CD4-positive, alpha-beta T cell treated with Interleukin-10 for 1 hour (primary cell): ENCODE results near the gene MOXD1.
A peak's percentile ranks its signal among the peaks of the same experiment; 100 is the strongest.

Source experiments
- DNase-seq: peaks from one replicate; pipeline ENCODE4 v3.0.0-alpha.2; 2020

The MOXD1 gene

DNA sequence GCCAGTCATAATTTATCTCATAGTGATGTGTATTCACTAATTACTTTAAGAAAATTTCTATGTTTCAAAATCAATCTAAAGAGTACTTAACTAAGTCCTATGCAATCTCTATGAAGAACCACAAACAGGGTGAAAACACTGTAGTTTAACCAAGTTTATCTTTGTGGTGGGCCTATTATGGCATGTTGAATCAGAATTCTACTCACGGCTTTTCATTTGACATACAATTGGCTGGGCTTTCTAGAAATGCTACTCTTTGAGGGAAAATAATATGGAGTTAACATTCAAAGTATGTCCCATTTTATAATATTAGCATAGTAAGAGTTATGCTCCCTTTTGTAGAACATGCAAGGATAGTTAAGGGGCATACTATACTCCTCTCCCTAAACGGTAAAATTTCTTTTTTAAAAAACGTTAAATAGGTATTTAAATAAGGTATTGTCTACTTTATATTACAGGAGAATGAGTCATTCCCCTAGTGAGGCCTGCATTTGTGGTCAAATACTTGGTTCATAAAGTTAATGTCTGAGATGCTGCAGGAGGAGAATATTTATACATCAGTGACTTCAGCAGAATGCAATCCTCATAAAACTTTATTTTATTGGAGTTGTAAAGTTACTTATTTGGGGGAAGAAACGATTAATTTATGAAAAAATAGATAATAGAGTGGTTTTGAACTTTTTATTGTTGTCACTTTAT, 1.8 kb downstream of the MOXD1 start:
- DNase-seq, result no peak

DNA sequence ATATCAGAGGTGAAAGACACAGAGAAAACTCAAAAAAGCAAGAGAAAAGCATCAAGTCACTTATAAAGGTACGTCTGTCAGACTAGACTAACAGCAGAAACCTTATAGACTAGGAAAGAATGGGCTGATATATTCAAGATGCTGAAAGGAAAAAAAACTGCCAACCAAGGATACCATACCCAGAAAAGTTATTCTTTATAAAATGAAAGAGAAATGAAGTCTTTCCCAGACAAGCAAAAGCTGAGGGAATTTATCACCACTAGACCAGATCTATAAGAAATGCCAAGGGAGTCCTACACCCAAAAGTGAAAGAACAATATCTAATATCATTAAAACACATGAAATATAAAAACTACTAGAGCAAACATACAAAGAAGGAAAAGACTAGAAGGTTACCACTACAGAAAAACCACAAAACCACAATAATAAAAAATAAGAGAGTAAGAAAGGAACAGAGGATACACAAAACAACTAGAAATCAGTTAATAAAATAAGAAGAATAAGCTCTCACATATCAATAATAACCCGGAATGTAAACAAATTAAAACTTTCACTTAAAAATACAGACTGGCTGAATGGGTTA, 6.2 kb downstream of the MOXD1 start:
- DNase-seq, result no peak

DNA sequence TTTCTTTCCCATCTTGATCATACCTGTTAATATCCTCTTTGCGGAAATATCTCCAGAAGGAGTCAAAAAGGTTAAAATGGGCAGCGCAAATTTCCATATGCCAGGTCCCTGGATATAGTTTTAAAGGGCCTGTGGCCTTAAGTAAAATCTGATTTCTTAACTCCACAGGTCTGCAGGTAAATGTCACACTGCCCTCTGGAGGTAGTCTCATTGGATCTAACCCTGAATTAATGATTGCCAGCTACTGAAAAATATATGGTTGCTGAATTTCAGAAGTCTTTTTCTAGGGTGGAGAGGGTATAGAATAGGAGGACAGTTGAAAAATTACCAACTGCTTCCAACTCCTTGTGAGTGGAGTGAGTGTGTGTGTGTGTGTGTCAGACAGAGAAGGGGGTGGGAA, 8.5 kb downstream of the MOXD1 start:
- DNase-seq, result no peak

DNA sequence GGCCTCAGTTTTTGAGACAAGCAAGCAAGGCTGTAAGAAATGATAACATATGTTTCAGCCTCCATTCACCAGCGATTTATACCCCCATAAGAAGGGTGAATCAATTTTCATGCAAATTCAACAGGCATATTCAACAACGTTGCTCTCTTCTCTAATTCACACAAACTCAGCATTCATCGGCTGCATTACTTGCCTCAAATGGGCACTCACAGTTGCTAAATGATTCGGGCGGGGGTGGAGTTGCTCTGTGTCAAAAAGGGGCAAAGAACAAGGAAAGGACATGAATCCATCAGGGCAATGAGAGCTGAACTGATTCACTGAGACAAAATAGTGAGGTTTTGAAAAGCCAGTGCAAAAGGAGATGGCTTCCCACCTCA, 9.0 kb downstream of the MOXD1 start:
- DNase-seq, result no peak

DNA sequence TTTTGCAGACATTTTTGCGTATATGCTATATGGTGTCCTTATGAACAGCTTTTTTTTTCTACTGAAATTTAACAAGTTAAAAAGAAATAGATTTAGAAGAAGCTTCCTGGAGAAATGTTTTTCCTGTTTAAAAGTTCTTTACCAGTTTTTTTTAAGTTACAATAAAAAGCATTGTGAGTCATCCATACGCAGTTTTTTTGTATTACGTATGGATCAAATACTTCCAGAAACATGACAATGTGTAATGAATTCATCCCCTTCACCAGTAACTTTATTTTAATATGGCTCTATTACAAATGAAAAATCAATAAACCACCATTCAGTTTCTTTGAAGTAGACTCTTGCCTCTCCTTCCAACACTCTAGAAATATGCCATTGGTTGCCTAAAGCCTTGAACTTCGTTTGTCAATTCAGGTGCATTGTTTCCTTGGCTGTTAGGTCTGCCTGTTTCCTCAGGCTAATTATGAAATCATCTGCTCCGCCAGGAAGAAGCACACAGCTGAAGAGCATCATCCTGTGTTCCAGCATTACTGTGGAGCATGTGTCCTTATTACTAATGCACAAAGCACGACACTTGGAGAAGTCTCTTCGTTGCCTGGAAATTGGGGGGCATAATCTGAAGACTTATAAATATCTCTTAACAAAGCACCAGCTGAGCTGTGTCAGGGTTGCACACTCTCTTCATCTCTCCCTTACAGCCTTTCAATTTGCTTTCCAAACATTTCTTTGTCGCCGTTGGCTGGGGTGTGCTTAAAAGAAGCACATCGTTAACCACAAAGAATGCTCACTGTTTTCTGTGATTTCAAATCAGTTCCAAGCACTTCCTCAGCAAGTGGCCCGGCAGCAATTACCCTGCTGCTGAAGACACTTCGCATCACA, 9.6 kb downstream of the MOXD1 start:
- DNase-seq, result no peak

DNA sequence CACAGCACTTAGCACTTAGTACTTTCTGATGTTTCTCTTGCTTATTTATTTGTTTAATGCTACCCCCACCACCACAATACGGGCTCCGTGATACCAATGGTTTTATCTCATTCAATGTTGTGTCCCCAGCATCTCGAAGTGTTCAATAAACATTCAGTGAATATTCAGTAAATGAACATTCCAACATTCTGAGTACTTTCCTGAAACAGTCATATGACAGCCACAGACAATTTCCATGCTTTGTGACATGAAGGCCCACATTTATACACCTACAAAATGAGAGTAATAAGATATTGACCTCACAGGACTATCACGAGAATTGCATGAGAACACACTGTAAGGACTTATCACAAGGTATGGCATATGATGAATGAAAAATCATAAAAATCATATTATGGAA, 10.8 kb downstream of the MOXD1 start:
- no peak for DNase-seq

DNA sequence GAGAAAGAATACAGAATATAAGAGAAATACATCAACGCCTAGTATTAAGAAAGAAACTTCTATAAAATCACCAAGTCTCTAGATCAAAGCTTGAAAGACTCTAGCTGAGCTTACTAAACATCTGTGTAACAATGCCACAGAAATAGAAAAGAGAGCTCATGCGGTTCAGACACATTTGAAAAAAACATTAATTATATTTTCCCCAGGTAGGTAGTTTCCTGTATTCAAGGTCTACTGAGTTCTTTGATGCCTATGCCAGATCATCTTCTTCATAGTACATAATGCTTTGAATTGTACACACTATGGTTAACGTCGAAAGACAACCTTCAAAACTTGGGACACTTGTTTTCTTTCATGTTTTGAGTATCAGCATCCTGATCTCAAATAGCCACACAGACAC, 11.3 kb downstream of the MOXD1 start:
- no peak for DNase-seq

DNA sequence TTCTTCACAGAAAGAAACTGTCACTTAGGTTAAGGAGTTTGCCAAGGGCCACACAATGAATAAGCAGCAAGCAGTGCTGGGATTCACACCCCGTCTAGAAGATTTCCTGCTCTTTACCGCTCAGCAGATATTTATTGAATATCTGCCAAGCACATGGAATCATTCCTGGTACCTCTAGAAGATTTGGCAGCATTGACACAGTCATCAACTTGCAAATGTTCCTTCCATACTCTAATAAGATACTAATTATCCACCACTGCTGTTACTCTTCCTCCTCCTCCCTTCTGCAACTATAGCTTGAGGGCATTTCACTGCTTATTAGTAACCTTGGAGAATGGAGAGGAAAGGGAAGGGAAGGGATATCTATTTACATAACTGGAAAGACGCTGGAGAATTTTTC, 13.0 kb downstream of the MOXD1 start:
- no peak for DNase-seq

DNA sequence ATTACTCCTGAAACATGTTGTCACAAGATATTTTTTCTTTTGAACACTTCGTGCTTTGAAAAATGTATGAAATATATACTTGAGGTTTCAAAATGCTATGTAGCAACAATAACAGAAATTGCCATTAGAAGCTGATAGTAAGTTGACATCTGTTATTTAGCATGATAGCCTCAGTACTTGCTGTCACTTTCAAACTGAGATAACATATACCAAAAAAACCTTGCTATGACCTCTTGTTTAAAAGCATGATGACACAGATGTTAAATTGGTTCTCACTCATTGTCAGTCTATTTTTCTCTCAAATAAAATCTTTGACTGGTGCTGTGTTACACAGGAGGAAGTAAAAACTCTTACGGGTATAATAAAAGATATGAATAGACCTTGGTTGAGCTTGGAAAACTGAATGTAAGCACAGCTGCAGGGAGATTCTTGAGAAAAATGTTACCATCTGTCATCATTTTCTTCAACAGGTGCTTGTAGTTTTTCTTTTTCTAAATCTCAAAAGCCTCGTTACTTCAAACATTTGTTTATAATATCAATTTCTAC, 18.6 kb downstream of the MOXD1 start:
- no peak for DNase-seq

DNA sequence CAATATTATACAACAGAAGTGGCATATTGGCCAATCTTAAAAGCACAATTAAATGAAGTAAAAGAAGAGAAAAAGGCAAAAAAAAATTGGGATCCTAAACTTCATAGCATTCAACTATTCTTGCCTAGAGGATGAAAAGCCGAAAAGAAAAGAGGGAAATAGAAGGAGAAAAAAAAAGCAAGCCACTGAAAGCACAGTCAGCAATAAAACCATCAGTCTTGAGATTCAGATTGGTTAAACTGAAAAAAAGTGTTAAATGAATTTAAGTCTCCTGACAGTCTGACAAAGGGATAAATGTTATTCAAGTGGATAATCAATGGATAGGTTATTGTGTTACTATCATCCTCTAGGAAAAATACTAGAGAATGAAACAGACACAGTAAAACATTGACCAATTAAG, 19.9 kb downstream of the MOXD1 start:
- DNase-seq, result no peak

DNA sequence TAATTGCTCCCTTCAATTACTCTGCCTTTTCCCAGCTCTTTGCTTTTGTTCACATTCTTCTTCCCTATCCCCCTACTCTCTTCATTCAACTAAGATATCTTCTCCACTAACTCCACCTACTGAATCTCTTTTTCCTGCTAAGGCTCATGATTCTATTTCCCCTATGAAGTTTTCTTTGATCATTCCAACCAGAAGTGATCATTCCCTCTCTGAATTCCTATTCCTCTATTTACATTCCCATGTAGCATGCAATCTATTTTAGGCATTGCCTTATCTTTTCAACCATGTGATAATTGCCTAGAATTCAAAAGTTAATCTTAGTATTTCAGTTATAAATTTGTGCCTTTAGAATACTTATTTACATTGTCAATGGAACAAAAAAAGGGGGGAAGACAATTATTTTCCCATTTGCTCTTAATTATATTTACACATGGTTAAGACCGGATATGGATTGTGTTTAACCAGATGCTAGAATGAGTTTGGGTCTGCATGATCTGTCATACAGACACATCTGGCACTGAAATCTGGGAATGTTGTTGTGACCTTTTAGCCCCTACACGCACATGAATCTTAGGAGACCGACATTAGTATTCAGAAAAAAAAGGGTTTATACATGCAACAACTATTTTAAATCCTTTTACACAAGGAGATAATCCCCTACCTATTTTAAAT, 20.8 kb downstream of the MOXD1 start:
- no peak for DNase-seq

DNA sequence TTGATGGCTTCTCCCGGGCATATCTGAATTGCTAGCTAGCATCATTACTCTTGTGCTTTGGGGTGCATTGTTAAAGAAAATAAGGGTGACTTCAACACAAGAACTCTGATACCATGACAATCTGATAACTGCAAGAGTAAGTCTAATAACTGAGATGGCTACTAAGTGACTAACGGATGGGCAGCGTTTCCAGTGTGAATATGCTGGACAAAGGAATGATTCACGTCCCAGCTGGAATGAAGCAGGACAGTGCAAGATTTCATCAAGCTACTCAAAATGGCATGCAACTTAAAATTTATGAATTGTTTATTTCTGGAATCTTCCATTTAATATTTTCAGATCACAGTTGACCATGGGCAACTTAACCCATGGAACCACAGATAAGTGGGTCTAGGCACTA, 31.7 kb downstream of the MOXD1 start:
- no peak for DNase-seq

DNA sequence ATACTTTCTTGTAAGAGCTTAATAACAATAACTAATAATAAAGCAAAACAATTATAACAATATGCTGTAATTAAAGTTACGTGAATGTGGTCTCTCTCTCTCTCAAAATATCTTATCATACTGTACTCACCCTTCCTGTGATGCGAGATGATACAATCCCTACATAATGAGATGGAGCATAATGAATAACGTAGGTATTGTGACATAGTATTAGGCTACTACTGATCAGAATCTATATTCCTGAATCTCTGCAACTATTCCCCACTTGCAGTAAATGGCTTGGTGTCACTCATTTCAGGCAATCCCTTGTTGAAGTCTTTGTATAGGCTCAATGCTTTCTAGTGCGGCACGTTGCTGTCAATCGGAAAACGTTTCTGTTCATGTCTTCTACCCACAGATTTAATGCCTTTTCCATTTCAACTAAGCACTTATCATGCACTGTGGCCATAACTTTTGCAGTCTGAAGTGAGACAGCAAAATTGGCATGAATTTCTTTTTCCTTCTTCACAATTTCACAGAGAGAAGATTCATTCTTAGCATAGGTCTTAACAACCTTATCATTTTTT, 32.3 kb downstream of the MOXD1 start:
- DNase-seq, result no peak

DNA sequence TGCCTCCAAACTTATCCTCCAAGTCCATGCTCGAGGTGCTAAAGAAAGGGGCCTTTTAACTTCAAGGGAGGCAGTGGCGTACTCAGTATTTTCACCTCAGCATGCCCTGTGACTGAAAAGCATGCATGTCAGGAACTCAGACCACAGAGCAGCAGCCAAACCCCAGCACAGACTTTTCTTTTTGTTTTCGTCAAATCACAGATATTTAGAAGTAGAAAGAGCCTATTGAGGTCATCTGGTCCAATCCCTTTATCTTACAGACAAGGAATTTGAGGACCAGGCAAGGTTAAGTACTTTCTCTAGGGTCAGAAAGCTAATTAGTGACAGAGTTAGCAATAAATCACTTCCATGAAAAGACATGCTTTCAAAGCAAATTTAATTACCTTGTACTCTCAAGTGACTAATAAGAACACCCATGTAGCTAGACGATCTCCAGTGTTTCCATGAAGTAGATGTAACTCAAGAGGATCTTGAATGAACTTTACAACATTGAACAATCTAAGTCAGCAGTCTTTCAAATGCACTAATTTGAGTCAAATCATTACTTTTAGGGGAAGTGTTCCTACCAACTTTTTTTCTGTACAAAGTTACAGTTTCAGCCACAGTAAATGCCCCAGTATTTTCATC, 35.9 kb downstream of the MOXD1 start:
- DNase-seq, result no peak

DNA sequence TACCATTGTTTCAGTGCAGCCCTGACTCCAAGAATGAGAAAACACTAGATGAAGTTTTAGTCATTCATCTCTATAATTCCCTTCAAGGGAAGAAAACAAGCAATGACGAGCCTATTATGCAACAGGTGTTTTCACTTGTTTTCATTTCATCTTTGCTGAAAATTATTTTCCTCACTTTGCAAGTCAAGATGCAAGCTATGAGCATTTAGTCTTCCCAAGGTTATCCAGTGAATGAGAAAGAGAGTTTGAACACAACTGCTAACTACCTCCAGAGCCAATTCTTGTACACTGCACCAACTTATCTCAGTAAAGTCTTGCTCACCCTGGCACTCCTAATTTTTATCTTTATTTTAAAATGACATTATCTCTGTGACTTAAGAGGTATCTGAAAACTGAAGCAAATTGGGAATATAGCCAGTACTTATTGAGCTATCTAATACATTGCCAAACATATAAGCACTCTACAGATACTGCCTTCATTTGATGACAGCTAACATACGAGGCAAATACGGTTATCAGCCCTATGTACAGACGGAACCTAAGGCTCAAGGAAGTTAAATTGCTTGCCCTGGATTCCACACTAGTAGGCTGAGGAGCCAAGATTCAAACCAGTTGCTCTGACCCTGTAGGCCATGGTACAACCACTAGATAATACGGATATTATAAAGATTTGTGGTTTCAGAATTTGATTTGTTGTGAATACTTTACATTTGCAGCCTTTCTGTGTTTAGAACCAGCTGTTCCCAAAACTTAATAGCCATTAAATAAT, 36.8 kb downstream of the MOXD1 start:
- no peak for DNase-seq

DNA sequence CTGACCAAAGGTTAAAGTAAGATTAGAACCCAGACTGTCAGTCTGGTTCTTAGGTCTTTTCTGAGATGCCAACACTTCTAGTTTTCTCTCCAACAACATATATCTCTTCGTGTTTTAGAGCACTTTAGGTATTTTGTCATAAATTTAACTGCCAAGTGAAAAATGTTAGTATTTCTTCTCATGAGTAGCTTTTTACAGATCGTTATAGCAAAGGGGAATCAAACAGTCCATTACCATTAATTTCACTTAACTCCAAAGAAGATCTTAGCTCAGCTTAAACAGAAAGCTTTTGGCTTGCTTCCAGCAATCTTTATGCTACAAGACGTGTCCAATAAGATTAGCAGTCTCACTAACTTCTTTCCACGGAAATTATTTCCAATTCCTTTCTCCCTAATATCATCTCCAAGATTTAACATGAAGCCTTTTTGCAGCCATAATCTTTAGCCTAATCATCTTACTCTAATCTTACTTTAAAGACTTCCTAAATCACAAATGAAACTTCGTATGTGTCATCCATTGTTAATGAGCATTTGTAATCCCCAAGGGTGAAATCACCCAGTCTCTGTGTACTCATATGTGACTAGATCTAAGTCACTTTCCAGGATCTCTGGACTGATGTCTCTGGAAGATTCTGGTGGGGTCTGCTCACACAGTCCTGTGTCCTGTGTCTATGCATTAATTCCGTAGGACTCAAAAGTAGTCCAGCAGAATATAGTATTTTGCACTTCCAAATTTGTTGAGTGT, 38.7 kb downstream of the MOXD1 start:
- no peak for DNase-seq

DNA sequence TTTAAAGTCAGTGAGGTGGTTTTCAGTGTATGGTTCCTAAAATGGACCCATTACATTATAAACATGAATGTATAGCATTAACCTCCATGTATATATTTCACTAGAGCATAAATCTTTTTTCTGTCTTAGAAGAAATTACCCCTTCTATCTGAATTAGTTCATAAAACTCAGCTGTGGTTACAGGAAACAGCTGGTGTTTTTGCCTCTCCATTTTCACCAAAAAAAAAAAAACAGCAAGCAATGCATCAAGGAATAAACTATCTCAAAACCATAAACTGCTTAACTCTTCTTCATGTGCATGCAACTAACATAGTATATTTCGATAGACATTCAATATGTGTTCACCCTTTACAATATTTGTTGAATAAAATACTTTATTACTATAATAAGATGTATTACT, 40.2 kb downstream of the MOXD1 start:
- DNase-seq, result no peak

DNA sequence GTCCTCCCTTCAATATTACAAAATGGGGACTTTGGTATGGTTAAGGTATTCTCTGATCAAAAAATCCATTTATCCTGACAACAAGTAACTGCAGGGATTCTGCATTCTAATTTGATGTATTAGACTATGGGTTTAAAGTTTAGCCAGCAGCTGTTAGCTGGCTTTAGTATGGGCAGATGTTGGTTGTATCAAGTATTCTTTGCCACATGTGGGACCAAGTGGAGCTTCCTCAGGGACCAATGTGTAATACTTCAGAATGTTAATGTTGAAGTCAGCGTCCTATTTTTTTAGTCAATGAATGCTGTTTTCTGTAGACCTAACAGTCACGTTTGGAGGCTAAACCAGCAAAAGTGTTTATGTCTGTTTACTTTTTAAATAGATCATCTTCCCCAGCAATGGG, 41.4 kb downstream of the MOXD1 start:
- DNase-seq, result no peak

DNA sequence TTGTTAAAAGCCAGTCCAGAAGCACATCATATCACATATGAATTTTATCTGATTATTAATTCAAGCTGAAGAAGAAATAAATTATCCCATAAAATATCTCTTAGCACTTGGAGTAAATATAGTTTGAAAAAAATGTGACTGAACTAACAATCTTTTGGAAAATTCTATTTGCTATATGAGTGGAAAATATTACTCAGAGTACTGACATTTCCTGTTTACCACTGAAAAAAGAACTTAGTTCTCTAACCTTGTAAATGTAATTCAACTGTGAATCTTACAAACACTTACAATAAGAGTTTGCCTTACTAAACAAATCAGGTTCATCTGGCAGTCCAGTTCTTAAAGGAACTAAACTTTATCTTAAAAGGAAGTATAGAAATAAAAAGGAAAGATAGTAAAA, 44.2 kb downstream of the MOXD1 start:
- no peak for DNase-seq

DNA sequence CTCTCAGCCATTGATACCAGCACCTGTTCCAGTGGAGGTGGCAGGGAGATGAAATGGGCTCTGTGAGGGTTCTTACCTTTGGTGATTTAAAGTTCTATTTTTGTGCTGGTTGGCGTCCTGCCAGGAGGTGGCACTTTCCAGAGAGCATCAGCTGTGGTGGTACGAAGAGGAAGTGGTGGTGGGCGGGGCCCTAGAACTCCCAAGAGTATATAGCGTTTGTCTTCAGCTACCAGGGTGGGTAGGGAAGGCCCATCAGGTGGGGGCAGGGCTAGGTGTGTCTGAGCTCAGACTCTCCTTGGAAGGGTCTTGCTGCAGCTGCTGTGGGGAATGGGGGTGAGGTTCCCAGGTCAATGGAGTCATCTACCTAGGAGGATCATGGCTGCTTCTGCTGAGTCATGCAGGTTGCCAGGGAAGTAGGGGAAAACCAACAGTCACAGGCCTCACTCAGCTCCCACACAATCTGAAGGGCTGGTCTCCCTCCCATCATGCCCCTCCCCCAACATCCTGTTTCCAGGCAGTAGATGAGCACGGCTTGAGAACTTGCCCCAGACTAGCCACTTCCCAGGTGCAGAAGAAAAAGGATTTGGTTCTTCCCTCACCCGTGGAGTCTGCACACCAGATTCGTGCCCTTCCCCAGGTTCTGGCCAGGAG, 46.6 kb downstream of the MOXD1 start:
- DNase-seq, result peak; percentile 41
